ENCODE data around the gene KRT37.
"Not testable (repeated sequence)": the region's sequence is repeated elsewhere in the genome, so short reads cannot be mapped to it uniquely, and the experiment has no call there.

KRT37 gene

GRCh38 chr17:41437254-41437653, 12.9 kb upstream of the KRT37 start:
- DNase-seq (ENCODE audit: low read depth in 2 of 3, low spot score in 2 of 3), result no peak

- DNase-seq (ENCODE audit: low read depth in 2 of 3, low spot score in 2 of 3), result no peak
These were observed 10.0 kb upstream of the KRT37 start for GRCh38 chr17:41434415-41434814.

- no peak for DNase-seq (ENCODE audit: low read depth in 2 of 3, low spot score in 2 of 3)
These were observed 9.6 kb upstream of the KRT37 start for GRCh38 chr17:41434005-41434404.

GRCh38 chr17:41433586-41433985, 9.2 kb upstream of the KRT37 start:
- DNase-seq (ENCODE audit: low read depth in 2 of 3, low spot score in 2 of 3), result no peak

GRCh38 chr17:41430376-41430775, 6.0 kb upstream of the KRT37 start:
- not testable (repeated sequence) for DNase-seq (ENCODE audit: low read depth in 2 of 3, low spot score in 2 of 3)

- no peak for DNase-seq (ENCODE audit: low read depth in 2 of 3, low spot score in 2 of 3)
These were observed 5.3 kb upstream of the KRT37 start for GRCh38 chr17:41429667-41430066.

- no peak for DNase-seq (ENCODE audit: low read depth in 2 of 3, low spot score in 2 of 3)
These were observed 4.4 kb upstream of the KRT37 start for GRCh38 chr17:41428591-41429291.

- not testable (repeated sequence) for DNase-seq (ENCODE audit: low read depth in 2 of 3, low spot score in 2 of 3)
These were observed 1.8 kb downstream of the KRT37 start for GRCh38 chr17:41422586-41422985.

- DNase-seq (ENCODE audit: low read depth in 2 of 3, low spot score in 2 of 3), result no peak
These were observed 2.8 kb downstream of the KRT37 start for GRCh38 chr17:41421617-41422016.

GRCh38 chr17:41421116-41421515, 3.3 kb downstream of the KRT37 start:
- DNase-seq (ENCODE audit: low read depth in 2 of 3, low spot score in 2 of 3), result no peak

- no peak for DNase-seq (ENCODE audit: low read depth in 2 of 3, low spot score in 2 of 3)
These were observed 4.3 kb downstream of the KRT37 start for GRCh38 chr17:41420134-41420533.

- DNase-seq (ENCODE audit: low read depth in 2 of 3, low spot score in 2 of 3), result no peak
These were observed 4.7 kb downstream of the KRT37 start for GRCh38 chr17:41419716-41420115.

- no peak for DNase-seq (ENCODE audit: low read depth in 2 of 3, low spot score in 2 of 3)
These were observed 6.1 kb downstream of the KRT37 start for GRCh38 chr17:41418116-41418860.

GRCh38 chr17:41417576-41418015, 6.8 kb downstream of the KRT37 start:
- no peak for DNase-seq (ENCODE audit: low read depth in 2 of 3, low spot score in 2 of 3)

- no peak for DNase-seq (ENCODE audit: low read depth in 2 of 3, low spot score in 2 of 3)
These were observed 7.3 kb downstream of the KRT37 start for GRCh38 chr17:41417127-41417526.

- no peak for DNase-seq (ENCODE audit: low read depth in 2 of 3, low spot score in 2 of 3)
These were observed 7.9 kb downstream of the KRT37 start for GRCh38 chr17:41416479-41416878.

- no peak for DNase-seq (ENCODE audit: low read depth in 2 of 3, low spot score in 2 of 3)
These were observed 8.5 kb downstream of the KRT37 start for GRCh38 chr17:41415833-41416335.

GRCh38 chr17:41415411-41415810, 9.0 kb downstream of the KRT37 start:
- DNase-seq (ENCODE audit: low read depth in 2 of 3, low spot score in 2 of 3), result no peak

- no peak for DNase-seq (ENCODE audit: low read depth in 2 of 3, low spot score in 2 of 3)
These were observed 10.4 kb downstream of the KRT37 start for GRCh38 chr17:41413982-41414381.

GRCh38 chr17:41413353-41413957, 10.9 kb downstream of the KRT37 start:
- DNase-seq (ENCODE audit: low read depth in 2 of 3, low spot score in 2 of 3), result no peak

GRCh38 chr17:41411072-41411840, 13.1 kb downstream of the KRT37 start:
- no peak for DNase-seq (ENCODE audit: low read depth in 2 of 3, low spot score in 2 of 3)

All from activated CD8-positive, alpha-beta memory T cell treated with anti-CD3 and anti-CD28 coated beads for 48 hours (primary cell).